ENCODE results near the gene SCGN.

SCGN gene, protein sequence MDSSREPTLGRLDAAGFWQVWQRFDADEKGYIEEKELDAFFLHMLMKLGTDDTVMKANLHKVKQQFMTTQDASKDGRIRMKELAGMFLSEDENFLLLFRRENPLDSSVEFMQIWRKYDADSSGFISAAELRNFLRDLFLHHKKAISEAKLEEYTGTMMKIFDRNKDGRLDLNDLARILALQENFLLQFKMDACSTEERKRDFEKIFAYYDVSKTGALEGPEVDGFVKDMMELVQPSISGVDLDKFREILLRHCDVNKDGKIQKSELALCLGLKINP

GRCh38 chr6:25652007-25652515 lies at the start of gene SCGN:
Gene SCGN (plus strand): TSS chr6:25652215. CDS start chr6:25652404, 189 bp downstream.
- no peaks in the 10 kb centered on the region for H3K36me3 ChIP-seq (ENCODE audit: insufficient read depth, low read length)
- TF ChIP-seq POLR2AphosphoS5 (IDR thresholded peaks at IDR 0.05; ENCODE audit: borderline replicate concordance, low read depth, low read length) (no peak), EZH2 (IDR thresholded peaks at IDR 0.05) (no peak), FOXP2 (optimal IDR thresholded peaks at IDR 0.05; ENCODE audit: control extremely low read depth, extremely low read length, insufficient read depth) (no peak)
- no peak within 1 kb of the TSS for H3K27ac ChIP-seq
- no peak within 1 kb of the TSS for H3K9ac ChIP-seq (ENCODE audit: insufficient read length)
- DNase-seq (ENCODE audit: low read depth, low spot score), result no peak
- H3K9me3 ChIP-seq (ENCODE audit: low read depth, low read length), result no peaks in the 10 kb centered on the region
- H3K4me3 ChIP-seq, result no peak within 1 kb of the TSS; the same call in 1 of the 2 replicates

GRCh38 chr6:25602674-25602982 lies 49.4 kb upstream of the SCGN start:
- no peaks in the 10 kb centered on the region for H3K9me3 ChIP-seq (ENCODE audit: low read depth, low read length)
- DNase-seq (ENCODE audit: low read depth, low spot score), result no peak

GRCh38 chr6:25603251-25603650 lies 48.8 kb upstream of the SCGN start:
- H3K4me3 ChIP-seq, result no peak overlapping the region
- TF ChIP-seq POLR2AphosphoS5 (IDR thresholded peaks at IDR 0.05; ENCODE audit: borderline replicate concordance, low read depth, low read length) (no peak), FOXP2 (optimal IDR thresholded peaks at IDR 0.05; ENCODE audit: control extremely low read depth, extremely low read length, insufficient read depth) (no peak), EZH2 (IDR thresholded peaks at IDR 0.05) (no peak)
- no peaks in the 10 kb centered on the region for H3K9me3 ChIP-seq (ENCODE audit: low read depth, low read length)
- no peak overlapping the region for H3K27ac ChIP-seq
- H3K36me3 ChIP-seq (ENCODE audit: insufficient read depth, low read length), result no peaks in the 10 kb centered on the region
- H3K9ac ChIP-seq (ENCODE audit: insufficient read length), result no peak overlapping the region
- no peak for DNase-seq (ENCODE audit: low read depth, low spot score)

More at GRCh38 chr6:25602674-25602982, 49.4 kb upstream of the SCGN start:
- H3K36me3 ChIP-seq (ENCODE audit: insufficient read depth, low read length), result no peaks in the 10 kb centered on the region
- H3K27ac ChIP-seq, result no peak overlapping the region
- TF ChIP-seq EZH2 (IDR thresholded peaks at IDR 0.05), result no peak
- TF ChIP-seq POLR2AphosphoS5 (IDR thresholded peaks at IDR 0.05; ENCODE audit: borderline replicate concordance, low read depth, low read length), result no peak
- no peak for TF ChIP-seq FOXP2 (optimal IDR thresholded peaks at IDR 0.05; ENCODE audit: control extremely low read depth, extremely low read length, insufficient read depth)
- no peak overlapping the region for H3K9ac ChIP-seq (ENCODE audit: insufficient read length)
- no peak overlapping the region for H3K4me3 ChIP-seq

- no peaks in the 10 kb centered on the region for H3K36me3 ChIP-seq (ENCODE audit: insufficient read depth, low read length)
- H3K9me3 ChIP-seq (ENCODE audit: low read depth, low read length), result no peaks in the 10 kb centered on the region
- H3K4me3 ChIP-seq, result no peak overlapping the region
- no peak for DNase-seq (ENCODE audit: low read depth, low spot score)
- no peak for TF ChIP-seq FOXP2 (optimal IDR thresholded peaks at IDR 0.05; ENCODE audit: control extremely low read depth, extremely low read length, insufficient read depth)
- TF ChIP-seq POLR2AphosphoS5 (IDR thresholded peaks at IDR 0.05; ENCODE audit: borderline replicate concordance, low read depth, low read length), result no peak
- TF ChIP-seq EZH2 (IDR thresholded peaks at IDR 0.05), result no peak
- no peak overlapping the region for H3K27ac ChIP-seq
- H3K9ac ChIP-seq (ENCODE audit: insufficient read length), result no peak overlapping the region
These were observed 45.9 kb upstream of the SCGN start for GRCh38 chr6:25606151-25606550.

DNA sequence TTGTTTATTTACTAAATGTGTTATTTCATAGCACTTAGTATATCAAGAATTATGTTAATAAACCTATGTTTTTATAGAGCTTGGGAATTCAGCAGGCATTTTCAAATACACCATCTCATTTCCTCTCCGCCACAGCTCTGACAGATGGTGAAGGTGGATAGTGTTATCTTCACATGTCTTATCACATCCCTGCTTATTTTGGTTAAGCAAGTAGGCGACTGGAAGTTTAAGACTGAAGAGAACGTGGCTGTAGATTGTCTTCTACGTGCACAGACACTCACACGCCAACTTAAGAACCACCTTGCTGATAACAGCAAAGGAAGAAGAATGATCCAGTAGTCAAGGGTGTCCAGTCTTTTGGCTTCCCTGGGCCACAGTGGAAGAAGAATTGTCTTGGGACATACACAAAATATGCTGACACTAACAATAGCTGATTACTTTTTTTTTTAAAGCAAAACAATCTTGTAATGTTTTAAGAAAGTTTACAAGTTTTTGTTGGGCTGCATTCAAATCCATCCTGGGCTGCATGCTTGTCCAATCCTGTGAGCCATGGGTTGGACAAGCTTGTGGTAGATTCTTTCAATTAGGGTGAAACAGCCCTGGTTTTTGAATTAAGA lies 43.3 kb upstream of the SCGN start:
- Histone ChIP-seq H3K9me3 (ENCODE audit: low read depth, low read length) (no peaks in the 10 kb centered on the region), H3K4me3 (no peak overlapping the region), H3K36me3 (ENCODE audit: insufficient read depth, low read length) (no peaks in the 10 kb centered on the region), H3K9ac (ENCODE audit: insufficient read length) (no peak overlapping the region), H3K27ac (no peak overlapping the region)
- no peak for DNase-seq (ENCODE audit: low read depth, low spot score)
- TF ChIP-seq POLR2AphosphoS5 (IDR thresholded peaks at IDR 0.05; ENCODE audit: borderline replicate concordance, low read depth, low read length) (no peak), FOXP2 (optimal IDR thresholded peaks at IDR 0.05; ENCODE audit: control extremely low read depth, extremely low read length, insufficient read depth) (no peak), EZH2 (IDR thresholded peaks at IDR 0.05) (no peak)

GRCh38 chr6:25612666-25613065 lies 39.3 kb upstream of the SCGN start:
- Histone ChIP-seq H3K4me3 (no peak overlapping the region), H3K9ac (ENCODE audit: insufficient read length) (no peak overlapping the region), H3K36me3 (ENCODE audit: insufficient read depth, low read length) (no peaks in the 10 kb centered on the region), H3K27ac (no peak overlapping the region), H3K9me3 (ENCODE audit: low read depth, low read length) (no peaks in the 10 kb centered on the region)
- no peak for TF ChIP-seq EZH2 (IDR thresholded peaks at IDR 0.05)
- DNase-seq (ENCODE audit: low read depth, low spot score), result no peak

DNA sequence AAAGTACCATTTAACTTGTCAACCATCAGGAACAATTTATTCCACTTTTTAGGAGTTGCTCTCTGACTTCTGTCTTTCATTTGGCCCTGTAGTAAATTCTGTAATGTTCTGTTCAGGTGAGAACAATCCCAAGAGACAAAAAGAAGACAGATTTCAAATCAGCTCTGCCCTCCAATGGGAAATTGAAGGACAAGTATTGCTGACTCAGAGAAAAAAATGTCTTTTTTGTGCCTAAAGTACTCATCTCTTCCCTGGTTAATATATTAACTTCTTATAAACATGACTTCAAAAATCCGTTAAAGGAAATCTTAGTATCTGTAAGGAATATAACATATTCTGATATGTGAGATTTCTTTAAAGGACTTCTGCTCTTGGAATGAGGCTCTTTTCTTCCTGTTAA lies 38.6 kb upstream of the SCGN start:
- H3K36me3 ChIP-seq (ENCODE audit: insufficient read depth, low read length), result no peaks in the 10 kb centered on the region

GRCh38 chr6:25614052-25614451 lies 38.0 kb upstream of the SCGN start:
- Histone ChIP-seq H3K9ac (ENCODE audit: insufficient read length) (no peak overlapping the region), H3K9me3 (ENCODE audit: low read depth, low read length) (no peaks in the 10 kb centered on the region), H3K27ac (no peak overlapping the region), H3K4me3 (no peak overlapping the region), H3K36me3 (ENCODE audit: insufficient read depth, low read length) (no peaks in the 10 kb centered on the region)
- TF ChIP-seq EZH2 (IDR thresholded peaks at IDR 0.05) (no peak), POLR2AphosphoS5 (IDR thresholded peaks at IDR 0.05; ENCODE audit: borderline replicate concordance, low read depth, low read length) (no peak), FOXP2 (optimal IDR thresholded peaks at IDR 0.05; ENCODE audit: control extremely low read depth, extremely low read length, insufficient read depth) (no peak)
- DNase-seq (ENCODE audit: low read depth, low spot score), result no peak

More for the DNA sequence above, 38.6 kb upstream of the SCGN start:
- DNase-seq (ENCODE audit: low read depth, low spot score), result no peak
- no peak for TF ChIP-seq POLR2AphosphoS5 (IDR thresholded peaks at IDR 0.05; ENCODE audit: borderline replicate concordance, low read depth, low read length)
- no peak for TF ChIP-seq FOXP2 (optimal IDR thresholded peaks at IDR 0.05; ENCODE audit: control extremely low read depth, extremely low read length, insufficient read depth)
- TF ChIP-seq EZH2 (IDR thresholded peaks at IDR 0.05), result no peak
- Histone ChIP-seq H3K4me3 (no peak overlapping the region), H3K27ac (no peak overlapping the region), H3K9me3 (ENCODE audit: low read depth, low read length) (no peaks in the 10 kb centered on the region), H3K9ac (ENCODE audit: insufficient read length) (no peak overlapping the region)
